Activated B cell treated with CpG ODN at 0.5 μM for 24 hours (primary cell): Measurements from ENCODE around the gene INTU. TPM values are rescaled to one million over a fixed set of nuclear protein-coding genes. Genes with fewer than 3 reads are reported as not detected.
"Not testable (repeated sequence)": the region's sequence is repeated elsewhere in the genome, so short reads cannot be mapped to it uniquely, and the experiment has no call there.

Experiments
- ATAC-seq: fragments of 200-7000 bp; cut with Tn5 transposase; one replicate; pipeline ENCODE4 v1.10.0; 2021; ENCODE audit warnings: low read depth, mild to moderate bottlenecking, moderate library complexity
- CTCF ChIA-PET: fragments of 350-600 bp; sonication (Branson Sonifier 250); formaldehyde crosslinking; loops from one replicate; lab custom pipeline; 2021; ENCODE audit warnings: antibody characterized with exemption; lab: Charles Lee
- POLR2A ChIA-PET: fragments of 350-600 bp; sonication (Branson Sonifier 250); formaldehyde crosslinking; loops from one replicate; lab custom pipeline; 2021; ENCODE audit warnings: antibody characterized with exemption; lab: Charles Lee
- DNase-seq: peaks from one replicate; pipeline ENCODE4 v3.0.0; 2022
- H3K27ac Mint-ChIP-seq: one replicate; pipeline ENCODE4 v1.8.0; 2020; ENCODE audit warnings: mixed read lengths
- H3K27me3 Mint-ChIP-seq: one replicate; pipeline ENCODE4 v1.8.0; 2021; ENCODE audit warnings: mixed read lengths
- H3K36me3 Mint-ChIP-seq: one replicate; pipeline ENCODE4 v1.8.0; 2021; ENCODE audit warnings: low read depth, mixed read lengths
- H3K4me1 Mint-ChIP-seq: one replicate; pipeline ENCODE4 v1.8.0; 2021; ENCODE audit warnings: mixed read lengths
- H3K4me3 Mint-ChIP-seq: one replicate; pipeline ENCODE4 v1.8.0; 2020; ENCODE audit warnings: mild to moderate bottlenecking, mixed read lengths
- H3K9me3 Mint-ChIP-seq: one replicate; pipeline ENCODE4 v1.8.0; 2020; ENCODE audit warnings: mixed read lengths
- intact Hi-C: fragments of 100-400 bp; cut with micrococcal nuclease; formaldehyde crosslinking; loops from one replicate; pipeline ENCODE4 v1.15.1; 2024
- total RNA-seq: library from RNA; stranded (reverse); gene quantifications from 2 replicates; pipeline ENCODE4 v1.2.3, GENCODE V29; 2022
- TF ChIP-seq, protein P1 (sequence below): fragments of 200-600 bp; IDR thresholded peaks from one replicate; pipeline ENCODE4 v1.8.0; 2022; ENCODE audit warnings: antibody characterized with exemption, mild to moderate bottlenecking

Gene INTU
- total RNA-seq, 1 donor from 2014 or later, result 0.02 TPM

DNA sequence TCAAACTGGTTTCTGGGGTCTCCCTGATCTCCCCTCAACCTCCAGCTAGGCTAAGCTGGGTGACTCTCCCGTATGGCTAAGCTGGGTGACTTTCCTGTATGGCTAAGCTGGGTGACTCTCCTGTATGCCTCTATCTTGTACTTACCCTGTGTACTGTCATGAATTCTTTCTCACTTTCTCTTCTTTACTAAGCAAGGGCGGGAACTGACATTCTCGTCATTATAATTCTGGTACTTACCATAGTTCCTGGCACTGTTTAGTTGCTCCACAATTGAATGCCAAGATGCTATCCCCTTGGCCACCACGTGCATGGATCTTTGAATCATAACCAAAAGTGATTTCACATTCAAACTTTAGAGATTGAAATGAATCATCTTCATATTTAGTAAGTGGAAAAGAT lies 8.8 kb downstream of the INTU start:
- DNase-seq (no peak), ATAC-seq (no peak)
- Mint-ChIP-seq H3K36me3 (no peaks in the 10 kb centered on the region), H3K9me3 (peaks cover 3% of the 10 kb centered on the region), H3K4me1 (no peaks in the 10 kb centered on the region), H3K27ac (no peak overlapping the region), H3K4me3 (no peak overlapping the region), H3K27me3 (no peaks in the 10 kb centered on the region)
- CTCF ChIA-PET, result no interaction called here
- TF ChIP-seq, protein P1, sequence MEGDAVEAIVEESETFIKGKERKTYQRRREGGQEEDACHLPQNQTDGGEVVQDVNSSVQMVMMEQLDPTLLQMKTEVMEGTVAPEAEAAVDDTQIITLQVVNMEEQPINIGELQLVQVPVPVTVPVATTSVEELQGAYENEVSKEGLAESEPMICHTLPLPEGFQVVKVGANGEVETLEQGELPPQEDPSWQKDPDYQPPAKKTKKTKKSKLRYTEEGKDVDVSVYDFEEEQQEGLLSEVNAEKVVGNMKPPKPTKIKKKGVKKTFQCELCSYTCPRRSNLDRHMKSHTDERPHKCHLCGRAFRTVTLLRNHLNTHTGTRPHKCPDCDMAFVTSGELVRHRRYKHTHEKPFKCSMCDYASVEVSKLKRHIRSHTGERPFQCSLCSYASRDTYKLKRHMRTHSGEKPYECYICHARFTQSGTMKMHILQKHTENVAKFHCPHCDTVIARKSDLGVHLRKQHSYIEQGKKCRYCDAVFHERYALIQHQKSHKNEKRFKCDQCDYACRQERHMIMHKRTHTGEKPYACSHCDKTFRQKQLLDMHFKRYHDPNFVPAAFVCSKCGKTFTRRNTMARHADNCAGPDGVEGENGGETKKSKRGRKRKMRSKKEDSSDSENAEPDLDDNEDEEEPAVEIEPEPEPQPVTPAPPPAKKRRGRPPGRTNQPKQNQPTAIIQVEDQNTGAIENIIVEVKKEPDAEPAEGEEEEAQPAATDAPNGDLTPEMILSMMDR, result no peak
- intact Hi-C loops, result no loop called here
- POLR2A ChIA-PET, result no interaction called here

DNA sequence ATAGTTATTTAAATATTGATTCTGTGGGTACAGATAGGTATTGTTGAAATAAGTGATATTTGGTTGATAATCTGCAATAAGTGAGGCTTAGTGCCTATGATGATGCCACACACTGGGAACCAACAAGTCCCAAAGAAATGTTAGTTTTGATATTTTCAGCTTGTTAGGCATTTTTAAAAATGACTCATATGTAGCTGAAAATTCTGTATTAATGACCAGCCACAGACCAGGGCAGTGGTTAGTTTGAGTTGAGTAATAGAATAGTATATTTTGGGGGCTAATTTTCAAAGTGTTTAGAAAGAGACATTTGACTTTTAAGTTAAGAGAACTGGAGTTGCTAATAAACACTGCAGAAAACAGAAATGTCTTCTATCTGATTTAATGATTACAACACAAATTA lies 9.4 kb downstream of the INTU start:
- POLR2A ChIA-PET, result no interaction called here
- CTCF ChIA-PET, result no interaction called here
- no peak overlapping the region for H3K27ac Mint-ChIP-seq
- no peak for DNase-seq
- no peaks in the 10 kb centered on the region for H3K4me1 Mint-ChIP-seq
- ATAC-seq, result no peak
- H3K4me3 Mint-ChIP-seq, result no peak overlapping the region
- intact Hi-C loops, result no loop called here
- peaks cover 3% of the 10 kb centered on the region for H3K9me3 Mint-ChIP-seq
- no peaks in the 10 kb centered on the region for H3K36me3 Mint-ChIP-seq
- TF ChIP-seq, protein P1, result no peak
- no peaks in the 10 kb centered on the region for H3K27me3 Mint-ChIP-seq

DNA sequence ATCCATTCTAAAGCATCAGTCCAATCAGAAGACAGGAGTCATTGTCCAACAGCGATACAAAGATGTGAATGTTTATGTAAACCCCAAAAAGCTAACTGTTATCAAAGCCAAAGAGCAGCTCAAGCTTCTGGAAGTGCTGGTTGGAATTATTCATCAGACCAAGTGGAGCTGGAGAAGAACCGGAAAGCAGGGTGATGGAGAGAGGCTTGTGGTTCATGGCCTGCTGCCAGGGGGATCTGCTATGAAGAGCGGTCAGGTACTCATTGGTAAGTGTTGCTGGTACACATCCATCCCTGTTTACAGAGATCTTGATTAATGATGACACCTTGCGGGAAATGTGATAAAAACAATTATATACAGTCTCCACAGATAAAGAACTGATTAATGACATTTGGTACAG lies 11.0 kb downstream of the INTU start:
- Mint-ChIP-seq H3K27ac (no peak overlapping the region), H3K4me3 (no peak overlapping the region), H3K36me3 (no peaks in the 10 kb centered on the region), H3K9me3 (peaks cover 3% of the 10 kb centered on the region), H3K4me1 (no peaks in the 10 kb centered on the region), H3K27me3 (no peaks in the 10 kb centered on the region)
- intact Hi-C loops, result no loop called here
- POLR2A ChIA-PET, result no interaction called here
- CTCF ChIA-PET, result no interaction called here
- ATAC-seq, result no peak
- TF ChIP-seq, protein P1, result no peak
- no peak for DNase-seq

DNA sequence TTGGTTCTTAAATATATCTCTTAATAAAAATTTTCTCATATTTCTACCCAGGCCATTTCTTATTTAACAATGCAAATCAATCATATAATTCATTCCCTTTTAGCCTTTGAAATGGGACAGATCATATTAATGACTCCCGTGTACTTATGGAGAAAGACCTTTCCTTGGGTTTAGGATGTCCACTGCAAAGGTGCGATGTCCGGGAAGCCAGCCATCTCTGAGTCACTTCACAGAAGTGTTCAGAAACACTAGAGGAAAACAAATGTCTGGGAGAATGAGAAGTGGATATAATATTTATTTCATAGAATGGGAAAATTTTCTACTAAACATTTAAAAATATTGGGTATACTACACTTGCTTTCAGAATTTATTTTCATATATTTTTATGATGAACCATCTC lies 15.3 kb downstream of the INTU start:
- Mint-ChIP-seq H3K4me1 (no peaks in the 10 kb centered on the region), H3K27ac (no peak overlapping the region), H3K27me3 (no peaks in the 10 kb centered on the region), H3K36me3 (no peaks in the 10 kb centered on the region), H3K4me3 (no peak overlapping the region), H3K9me3 (peaks cover 3% of the 10 kb centered on the region)
- intact Hi-C loops, result no loop called here
- ChIA-PET CTCF (no interaction called here), POLR2A (no interaction called here)
- no peak for ATAC-seq
- TF ChIP-seq, protein P1, result no peak
- no peak for DNase-seq

DNA sequence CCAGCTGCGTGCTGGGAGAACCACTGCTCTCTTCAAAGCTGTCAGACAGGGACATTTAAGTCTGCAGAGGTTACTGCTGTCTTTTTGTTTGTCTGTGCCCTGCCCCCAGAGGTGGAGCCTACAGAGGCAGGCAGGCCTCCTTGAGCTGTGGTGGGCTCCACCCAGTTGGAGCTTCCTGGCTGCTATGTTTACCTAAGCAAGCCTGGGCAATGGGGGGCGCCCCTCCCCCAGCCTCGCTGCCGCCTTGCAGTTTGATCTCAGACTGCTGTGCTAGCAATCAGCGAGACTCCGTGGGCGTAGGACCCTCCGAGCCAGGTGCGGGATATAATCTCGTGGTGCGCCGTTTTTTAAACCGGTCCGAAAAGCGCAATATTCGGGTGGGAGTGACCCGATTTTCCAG lies 22.8 kb downstream of the INTU start:
- CTCF ChIA-PET, intact Hi-C loops, POLR2A ChIA-PET, H3K27ac Mint-ChIP-seq, H3K27me3 Mint-ChIP-seq, H3K4me1 Mint-ChIP-seq, DNase-seq, H3K4me3 Mint-ChIP-seq, H3K36me3 Mint-ChIP-seq, H3K9me3 Mint-ChIP-seq, ATAC-seq: not testable (repeated sequence)

DNA sequence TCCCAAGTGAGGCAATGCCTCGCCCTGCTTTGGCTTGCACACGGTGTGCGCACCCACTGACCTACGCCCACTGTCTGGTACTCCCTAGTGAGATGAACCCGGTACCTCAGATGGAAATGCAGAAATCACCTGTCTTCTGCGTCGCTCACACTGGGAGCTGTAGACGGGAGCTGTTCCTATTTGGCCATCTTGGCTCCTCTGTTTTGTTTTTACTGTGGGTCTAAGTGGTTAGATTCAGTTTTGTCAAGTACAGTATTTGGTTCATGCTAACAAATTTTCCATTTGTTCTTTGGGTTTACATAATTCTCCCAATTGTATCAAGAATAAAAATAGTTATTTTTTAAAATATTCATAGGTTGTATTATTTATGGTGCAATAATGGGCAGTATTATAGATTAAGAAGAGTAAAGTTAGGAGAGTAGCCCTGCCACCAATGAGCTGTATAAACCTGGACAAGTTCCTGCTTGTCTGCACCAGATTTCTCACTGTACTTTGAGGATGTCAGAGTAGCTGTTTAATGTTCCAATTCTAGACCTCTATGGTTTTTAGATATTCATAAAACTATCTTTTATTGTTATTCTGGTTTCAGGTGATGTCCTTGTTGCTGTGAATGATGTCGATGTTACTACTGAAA lies 23.4 kb downstream of the INTU start:
- CTCF ChIA-PET, result no interaction called here
- no peak for ATAC-seq

More for the DNA sequence above, 23.4 kb downstream of the INTU start:
- no peak for DNase-seq
- no peaks in the 10 kb centered on the region for H3K27me3 Mint-ChIP-seq
- POLR2A ChIA-PET, result no interaction called here
- no peak overlapping the region for H3K27ac Mint-ChIP-seq
- TF ChIP-seq, protein P1, result no peak
- no peak overlapping the region for H3K4me3 Mint-ChIP-seq
- H3K4me1 Mint-ChIP-seq, result no peaks in the 10 kb centered on the region
- intact Hi-C loops, result no loop called here
- no peaks in the 10 kb centered on the region for H3K9me3 Mint-ChIP-seq
- H3K36me3 Mint-ChIP-seq, result no peaks in the 10 kb centered on the region
